Fibroblast of skin of left quadriceps (primary cell): ENCODE measurements around the gene TBX2.
"Not testable (repeated sequence)": the region's sequence is repeated elsewhere in the genome, so short reads cannot be mapped to it uniquely, and the experiment has no call there.

ENCODE experiments used
- DNase-seq, 2 experiments: peaks; one replicate each; pipeline ENCODE4 v3.0.0-alpha.2; 2013; ENCODE audit warnings: low read depth in 2 of 2

The TBX2 gene

DNA sequence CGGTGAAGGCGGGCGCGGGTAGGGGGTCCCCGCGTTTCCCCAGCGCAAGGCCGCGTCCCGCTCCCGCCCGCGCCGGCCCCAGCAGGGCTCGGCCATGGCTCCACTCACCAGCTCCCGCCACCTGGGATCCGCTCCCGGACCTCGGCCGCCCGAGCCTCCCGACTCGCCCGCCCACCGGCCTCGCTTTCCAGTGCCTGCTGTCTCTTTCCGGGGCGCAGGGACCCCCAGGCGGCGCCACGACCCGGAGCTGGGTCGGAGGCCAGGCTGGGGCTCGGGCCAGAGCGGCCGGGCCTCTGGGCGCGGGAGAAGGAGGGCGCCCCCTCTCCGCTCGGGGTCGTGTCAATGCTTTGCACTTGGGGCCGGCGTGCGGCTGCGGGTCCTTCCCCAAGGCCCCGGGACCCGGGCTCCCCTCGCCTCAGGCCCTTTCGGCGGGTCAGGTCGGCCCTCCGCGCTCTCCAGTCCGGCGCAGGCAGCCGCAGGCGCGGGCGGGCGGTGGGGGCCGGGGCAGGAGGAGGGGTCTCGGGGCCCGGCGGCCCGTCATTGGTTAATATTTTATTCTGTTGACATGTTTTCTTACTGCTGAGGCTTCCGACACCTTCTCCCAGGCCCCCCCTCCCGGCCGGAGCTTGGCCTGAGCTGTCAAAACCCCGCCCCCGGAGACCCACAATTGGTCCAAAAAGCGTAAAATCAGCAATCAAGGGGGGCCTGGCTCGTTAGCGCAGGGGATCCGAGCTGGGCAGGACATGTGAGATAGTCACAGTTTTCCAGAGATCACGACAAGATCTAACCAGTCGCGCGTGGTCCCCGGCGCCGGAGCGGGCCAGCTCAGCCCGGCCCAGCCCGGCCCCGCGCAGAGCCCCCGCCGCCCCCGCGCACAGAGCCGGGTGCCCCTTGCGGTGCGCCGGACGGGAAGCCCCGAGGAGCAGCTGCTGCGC is at the start of gene TBX2:
TBX2 (plus strand) TSS at position 713 of the 935 bp plus-strand sequence. CDS start 334 bp downstream, outside the sequence.
- peak in 1 of 2 experiments; percentile 46 for DNase-seq

DNA sequence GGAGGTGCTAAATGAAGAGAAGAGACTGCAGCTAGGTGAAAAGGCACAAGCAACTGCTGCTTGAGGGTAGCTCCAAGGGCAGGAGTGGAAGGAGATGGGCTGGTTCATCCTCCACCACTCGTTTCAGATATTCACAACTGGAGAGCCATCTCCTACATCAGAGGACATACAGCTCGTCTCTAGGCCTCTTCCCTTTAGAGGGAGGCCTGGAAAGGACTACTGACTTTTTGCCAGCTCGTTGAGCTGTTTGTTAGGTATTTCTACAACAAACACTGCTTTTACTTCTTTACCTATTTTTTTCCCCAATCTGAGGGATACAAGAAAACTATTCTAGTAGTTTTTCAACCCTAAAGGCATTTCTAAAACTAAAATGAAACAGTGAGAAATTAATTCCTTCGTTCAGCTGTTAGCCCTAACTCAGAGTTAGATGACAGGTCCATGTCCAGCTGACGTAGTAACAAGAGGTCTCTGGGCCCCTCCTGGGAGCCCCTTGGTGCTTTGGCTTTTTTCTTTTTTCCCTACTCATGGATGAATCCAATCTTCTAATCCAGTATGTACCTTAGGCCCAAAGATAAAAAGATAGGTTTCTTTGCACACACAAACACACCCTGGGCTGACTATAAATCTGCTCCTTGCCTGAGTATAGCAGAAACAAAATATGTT is 47.8 kb upstream of the TBX2 start:
- DNase-seq: no peak

DNA sequence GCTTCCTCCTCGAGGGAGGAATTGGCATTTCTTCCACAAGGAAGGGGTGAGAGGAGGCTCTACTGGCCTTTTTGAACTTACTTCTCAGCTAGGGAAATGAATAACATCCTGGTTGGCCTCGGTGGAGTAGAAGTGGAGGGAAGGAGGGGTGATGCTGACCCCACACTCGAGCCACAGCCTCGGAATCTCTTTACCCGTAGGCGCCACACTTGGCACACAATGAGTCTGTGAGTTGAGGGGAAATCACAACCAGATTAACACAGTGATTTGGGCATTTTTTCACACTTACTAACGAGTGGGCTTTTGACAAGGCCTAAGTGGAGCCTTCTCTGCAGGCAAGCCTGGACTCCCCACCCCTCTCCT is 47.3 kb upstream of the TBX2 start:
- no peak for DNase-seq

DNA sequence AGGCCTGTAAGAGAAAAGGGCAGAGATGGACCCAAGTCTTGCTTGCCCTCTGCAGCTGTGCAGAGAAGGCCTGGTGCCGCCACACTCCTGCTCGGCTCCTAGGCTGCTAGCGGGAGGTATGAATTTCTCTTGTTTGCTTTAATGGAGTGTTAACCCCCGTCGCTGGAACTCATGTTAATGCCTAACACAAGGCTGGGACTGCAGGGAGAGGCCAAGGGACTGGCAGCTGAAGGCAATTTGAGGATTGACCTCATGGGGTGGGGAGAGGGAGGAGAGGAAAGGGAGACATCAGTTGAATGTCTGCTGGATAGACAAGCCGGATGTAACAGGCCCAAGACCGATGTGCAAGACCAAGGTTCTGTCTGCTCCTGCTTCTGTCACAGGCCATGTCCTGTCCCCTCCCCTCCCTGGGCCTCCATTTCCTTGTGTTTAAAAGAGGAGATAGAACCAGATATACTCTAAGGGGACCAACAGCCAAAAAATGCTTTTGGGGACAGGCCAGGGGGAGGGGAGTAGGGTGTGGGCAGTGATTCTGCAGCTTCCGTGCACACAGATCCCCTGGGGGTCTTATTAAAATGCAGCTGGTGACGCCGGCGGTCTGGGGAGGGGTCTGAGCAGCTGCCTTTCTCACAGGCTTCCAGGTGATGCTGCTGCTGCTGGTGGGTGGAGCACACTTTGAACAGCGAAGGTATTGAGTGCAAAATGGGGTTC is 46.7 kb upstream of the TBX2 start:
- DNase-seq: no peak

DNA sequence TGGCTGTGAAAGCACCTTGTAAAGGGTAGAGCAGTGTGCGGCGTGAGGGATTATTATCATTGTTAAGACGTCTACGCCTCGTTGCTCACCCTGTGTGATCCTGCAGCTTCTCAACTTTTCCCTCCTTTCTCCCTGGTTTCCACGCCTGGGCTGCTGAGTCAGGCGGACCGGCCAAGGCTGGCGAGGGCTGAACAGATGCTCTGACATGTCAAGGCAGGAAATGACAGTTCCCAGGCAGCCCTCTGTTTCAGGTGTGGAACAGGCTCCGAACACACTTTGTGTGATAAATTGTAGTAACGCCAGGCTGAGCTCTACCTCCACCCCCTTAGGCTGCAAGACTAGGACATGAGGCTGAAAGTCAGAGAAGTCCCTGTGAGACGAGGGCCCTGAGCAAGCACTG is 46.0 kb upstream of the TBX2 start:
- no peak for DNase-seq

DNA sequence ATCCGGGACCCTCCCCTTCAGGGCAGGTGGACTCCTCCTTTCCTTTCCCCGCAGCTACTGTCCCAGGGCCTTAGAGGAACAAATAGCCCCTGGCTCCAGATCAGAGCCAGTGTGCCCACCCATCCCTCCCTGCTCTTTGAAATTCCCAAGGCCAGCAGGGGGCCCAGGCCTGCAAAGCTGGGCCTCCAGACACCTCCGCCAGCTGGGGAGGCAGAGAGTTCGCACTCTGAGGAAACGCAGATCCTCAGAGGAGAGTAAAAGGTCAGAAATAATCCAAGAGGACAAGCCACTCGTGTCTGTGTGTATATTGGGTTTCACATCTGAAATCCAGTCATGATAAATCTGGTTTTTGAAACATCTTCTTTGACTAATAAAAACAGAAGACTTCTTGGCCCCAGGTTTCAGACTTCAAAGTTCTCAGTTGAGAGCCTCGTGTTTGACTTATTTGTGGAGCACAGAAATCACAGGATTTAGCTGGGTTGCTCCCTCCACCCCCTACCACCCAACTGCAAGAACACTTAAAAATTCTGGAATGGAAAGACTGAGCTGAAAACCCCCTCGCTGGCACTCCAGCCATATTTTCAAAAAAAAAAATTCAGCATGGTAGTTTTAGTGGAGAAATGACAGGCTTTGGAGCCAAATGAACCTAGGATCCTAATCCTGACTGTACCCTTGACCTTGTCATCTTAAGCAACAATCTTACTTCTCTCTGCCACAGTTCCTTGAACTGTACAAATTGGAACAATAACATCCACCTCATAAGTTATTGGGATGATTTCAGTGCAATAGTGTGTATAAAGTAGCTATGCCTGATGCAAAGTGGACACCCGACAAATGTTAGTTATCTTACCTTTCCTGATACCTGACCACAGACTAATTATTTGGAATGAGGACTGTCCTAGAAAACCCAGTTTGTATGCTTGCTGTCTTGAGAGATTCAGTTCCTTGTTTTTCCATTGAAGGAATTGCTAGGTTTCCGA is 44.5 kb upstream of the TBX2 start:
- DNase-seq: no peak

DNA sequence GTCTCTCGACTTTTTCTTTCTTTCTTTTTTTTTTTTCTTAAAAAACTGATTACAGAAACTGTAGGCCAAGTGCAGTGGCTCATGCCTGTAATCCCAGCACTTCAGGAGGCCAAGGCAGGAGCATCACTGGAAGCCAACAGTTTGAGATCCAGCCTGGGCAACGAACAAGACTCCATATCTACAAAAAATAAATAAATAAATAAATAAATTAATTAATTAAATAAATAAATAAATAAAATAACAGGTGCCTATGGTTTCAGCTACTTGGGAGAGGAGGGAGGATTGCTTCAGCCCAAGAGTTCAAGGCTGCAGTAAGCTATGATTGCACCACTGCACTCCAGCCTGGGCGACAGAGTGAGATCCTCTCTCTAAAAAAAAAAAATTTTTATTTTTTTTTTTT is 42.6 kb upstream of the TBX2 start:
- DNase-seq: not testable (repeated sequence)

DNA sequence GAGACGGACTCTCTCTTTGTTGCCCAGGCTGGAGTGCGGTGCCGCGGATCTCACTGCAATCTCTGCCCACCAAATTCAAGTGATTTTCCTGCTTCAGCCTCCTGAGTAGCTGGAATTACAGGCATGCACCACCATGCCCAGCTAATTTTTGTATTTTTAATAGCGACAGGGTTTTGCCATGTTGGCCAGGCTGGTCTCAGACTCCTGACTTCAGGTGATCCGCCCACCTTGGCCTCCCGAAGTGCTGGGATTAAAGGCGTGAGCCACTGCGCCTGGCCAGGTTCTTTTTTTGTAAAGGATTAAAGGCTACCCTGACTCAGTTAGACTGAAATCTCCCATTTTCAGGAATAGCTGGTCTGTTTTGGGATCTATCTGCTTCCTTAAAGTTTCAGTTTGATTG is 40.1 kb upstream of the TBX2 start:
- not testable (repeated sequence) for DNase-seq

DNA sequence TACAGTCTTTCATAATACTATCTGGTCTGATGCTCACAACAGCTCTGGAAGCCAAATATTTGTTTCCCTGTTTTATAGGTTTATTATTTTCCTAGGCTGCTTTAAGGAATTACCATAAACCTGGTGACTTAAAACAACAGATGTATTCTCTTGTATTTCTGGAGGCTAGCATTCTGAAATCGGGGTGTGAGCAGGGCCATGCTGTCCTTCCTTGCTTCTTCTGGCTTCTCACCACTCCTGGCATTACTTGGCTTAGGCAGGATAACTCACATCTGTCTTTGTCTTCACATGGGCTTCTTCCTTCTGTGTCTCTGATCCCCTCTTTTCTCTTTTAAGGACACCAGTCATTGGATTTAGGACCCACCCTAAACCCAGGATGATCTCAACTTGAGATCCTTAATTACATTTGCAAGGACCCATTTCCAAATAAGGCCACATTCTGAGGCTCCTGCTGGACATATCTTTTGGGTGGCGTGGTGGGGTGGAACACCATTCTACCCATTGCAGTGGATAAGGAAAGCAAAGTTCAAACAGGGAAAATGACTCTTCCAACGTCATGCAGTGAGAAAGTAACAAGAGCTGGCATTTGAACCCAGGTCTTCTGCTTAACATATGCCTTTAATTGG is 39.2 kb upstream of the TBX2 start:
- DNase-seq: no peak

DNA sequence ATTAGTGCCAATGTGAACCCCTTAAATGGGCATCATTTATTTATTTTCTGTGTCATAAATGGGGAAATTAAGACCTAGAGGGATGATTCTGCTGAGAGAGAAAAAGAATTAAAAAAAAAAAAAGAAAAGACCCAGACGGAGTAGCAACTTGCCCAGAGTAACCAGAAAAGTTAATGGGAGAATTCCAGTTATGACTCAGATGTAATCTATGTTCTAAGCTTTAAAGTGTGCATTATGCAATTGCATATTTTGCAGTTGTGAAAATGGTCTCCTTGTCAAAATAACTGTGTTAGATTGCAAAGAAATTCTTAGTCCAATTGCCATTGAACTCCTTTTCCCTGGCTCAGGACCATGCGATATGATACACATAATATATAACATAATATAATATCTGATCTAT is 38.6 kb upstream of the TBX2 start:
- peak; percentile 72 to 75 for DNase-seq

DNA sequence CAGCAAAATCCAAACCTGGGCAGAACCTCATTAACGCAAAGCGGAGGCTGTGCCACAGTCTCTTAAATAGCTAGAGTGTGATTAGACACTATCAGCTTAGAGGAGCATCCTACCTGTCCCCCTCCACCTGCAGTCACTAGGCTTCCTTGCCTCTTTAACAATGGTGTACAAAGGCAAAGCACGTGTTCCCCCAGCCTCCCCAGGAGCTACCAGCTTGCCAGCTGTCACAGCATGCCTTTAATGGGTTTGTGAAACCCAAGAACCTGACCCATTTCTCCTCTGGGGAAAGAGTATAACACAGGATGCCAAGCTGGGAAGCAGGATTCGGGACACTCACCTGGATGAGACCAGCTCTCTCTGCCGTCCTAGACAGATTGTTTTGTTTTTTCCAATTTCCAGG is 37.2 kb upstream of the TBX2 start:
- no peak for DNase-seq

DNA sequence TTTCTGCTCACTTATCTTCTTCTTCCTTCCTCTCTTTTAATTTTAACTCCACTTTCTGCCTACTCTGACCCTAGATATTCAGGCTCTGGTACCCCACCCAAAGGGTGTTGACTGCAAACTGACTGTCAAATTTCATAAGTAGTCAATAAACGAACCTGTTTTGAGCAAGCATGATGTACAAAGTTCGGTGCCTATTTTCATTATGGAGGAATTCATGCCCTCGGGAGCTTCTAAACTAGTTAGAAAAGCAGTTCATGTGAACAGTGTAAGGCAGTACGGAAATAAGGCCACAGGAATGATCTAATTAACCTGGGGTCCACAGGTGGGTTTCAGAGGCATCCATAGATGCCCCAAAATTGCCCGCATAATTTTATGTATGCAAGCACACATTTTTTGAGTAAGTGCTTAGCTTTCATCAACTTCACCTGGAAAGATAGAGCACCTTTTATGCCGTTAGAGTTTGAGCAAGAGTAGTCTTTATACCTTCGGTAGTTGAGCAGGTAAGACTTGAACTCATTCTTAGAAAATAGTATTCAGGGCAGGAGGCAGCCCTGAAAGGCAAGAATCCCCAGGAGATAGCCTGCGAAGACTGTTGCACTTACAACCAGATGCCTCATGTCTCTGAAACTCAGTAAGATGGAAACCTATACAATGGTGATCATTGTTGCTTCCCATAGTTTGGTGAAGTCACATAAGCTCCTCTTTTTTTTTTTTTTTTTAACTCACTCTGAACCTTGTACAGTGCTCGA is 36.6 kb upstream of the TBX2 start:
- DNase-seq: no peak

DNA sequence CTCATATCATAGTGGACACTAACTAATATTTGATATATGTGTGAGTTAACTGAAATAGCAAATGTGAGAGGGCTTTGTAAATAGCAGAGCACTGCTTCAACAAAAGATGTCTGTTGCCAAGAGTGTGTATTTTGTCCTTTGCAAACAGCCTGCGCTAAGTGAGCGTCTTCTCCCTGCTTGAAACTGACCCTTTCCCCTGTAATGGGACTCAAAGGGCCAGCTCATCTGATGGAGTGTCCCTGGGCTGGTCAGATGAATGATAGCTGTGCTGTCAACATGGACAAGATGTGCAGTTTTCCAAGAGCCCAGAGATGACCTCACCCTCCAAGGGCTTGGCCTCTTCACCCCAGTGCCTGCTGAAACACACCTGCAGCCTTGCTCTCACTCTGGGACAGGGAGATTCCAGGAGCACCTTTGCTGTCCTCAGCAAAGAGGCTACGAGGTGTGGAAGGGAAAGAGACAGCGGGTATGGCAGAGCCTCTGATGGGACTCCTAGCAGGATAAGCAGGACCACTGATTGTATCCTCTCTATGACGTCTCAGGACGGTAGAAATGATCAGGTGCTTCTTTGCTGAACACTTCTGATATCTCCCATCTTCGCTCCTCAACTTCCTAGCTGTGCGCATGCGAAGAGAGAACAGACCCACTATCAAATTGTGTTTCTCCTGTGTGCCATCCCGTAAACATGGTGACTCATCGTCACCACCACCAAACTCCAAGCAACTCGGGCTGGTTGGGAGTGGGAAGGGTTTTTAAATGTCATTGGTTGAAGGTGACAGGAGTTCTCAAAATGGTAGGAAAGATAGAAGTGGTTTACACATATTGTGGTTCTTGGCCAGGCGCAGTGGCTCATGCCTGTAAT is 35.8 kb upstream of the TBX2 start:
- no peak for DNase-seq

DNA sequence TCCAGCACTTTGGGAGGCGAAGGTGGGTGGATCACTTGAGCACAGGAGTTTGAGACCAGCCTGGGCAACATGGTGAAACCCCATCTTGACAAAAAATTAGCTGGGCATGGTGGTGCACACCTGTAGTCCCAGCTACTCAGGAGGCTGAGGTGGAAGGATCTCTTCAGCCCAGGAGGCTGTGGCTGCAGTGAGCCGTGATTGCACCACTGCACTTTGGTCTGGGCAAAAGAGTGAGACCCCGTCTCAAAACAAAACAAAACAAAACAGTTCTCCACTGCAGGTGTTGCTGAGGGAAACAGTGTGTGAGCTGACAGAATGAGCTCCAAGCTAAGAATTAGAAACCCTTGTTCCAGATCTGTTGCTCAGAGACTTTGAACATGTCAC is 35.2 kb upstream of the TBX2 start:
- DNase-seq: no peak

DNA sequence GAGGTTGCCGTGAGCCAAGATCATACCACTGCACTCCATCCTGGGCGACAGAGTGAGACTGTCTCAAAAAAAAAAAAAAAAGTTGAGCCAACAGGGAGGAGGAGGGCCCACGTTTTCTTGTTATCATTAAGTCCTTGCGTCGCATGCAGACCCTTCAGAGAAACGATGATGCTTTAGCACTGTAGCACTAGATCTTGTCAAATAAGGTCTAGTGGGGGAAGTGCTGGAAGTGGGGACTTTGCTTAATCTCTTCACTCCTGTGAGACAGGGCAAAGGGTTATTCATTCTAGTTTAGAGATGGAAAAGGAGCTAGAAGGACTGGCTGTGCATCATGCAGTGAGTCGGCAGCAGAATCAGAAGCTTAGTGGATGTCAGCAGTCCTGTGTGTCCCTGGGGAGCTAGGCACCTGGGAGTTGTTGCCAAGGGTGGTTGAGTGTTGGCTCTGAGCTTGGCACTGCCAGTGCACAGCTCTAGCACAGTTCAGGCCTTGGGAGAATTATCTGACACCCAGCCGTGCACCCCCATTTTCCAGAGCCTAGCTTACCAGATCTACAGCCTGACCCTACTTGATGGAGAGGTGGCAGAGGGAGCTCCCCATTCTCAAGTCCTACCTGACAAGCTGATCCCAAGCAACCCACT is 33.4 kb upstream of the TBX2 start:
- DNase-seq: no peak

DNA sequence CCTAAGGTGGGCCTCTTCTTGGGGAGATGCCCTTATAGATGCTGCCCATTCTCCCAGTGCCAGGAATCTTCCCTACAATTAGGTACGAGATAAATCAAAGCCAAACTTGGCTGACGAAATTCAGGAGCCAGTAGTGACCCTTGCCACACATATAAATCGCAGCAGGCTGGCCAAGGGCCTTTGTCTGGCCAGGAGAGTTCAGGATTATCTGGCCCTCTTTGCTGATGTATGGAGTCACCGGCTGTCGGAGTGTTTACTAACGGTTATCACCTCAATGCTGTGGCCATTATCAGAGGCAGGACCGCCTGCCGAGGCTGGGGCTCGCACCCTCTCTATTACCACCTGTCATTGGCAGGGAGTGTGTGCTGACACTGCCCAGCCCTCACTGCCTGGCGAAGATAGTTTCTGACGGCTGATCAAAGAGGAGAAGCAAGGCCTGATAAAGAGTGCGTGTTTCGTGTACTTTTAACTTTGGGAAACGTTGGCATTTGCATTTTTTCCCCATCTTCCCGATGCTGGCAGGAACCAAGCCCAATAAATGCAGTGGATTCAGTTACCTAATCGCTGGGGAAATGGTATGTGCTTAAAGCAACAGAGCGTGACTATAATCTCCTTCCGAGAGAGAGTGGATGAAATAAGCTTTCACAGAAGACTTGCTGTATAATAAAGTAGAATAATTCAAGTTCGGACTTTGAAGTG is 32.8 kb upstream of the TBX2 start:
- no peak for DNase-seq

DNA sequence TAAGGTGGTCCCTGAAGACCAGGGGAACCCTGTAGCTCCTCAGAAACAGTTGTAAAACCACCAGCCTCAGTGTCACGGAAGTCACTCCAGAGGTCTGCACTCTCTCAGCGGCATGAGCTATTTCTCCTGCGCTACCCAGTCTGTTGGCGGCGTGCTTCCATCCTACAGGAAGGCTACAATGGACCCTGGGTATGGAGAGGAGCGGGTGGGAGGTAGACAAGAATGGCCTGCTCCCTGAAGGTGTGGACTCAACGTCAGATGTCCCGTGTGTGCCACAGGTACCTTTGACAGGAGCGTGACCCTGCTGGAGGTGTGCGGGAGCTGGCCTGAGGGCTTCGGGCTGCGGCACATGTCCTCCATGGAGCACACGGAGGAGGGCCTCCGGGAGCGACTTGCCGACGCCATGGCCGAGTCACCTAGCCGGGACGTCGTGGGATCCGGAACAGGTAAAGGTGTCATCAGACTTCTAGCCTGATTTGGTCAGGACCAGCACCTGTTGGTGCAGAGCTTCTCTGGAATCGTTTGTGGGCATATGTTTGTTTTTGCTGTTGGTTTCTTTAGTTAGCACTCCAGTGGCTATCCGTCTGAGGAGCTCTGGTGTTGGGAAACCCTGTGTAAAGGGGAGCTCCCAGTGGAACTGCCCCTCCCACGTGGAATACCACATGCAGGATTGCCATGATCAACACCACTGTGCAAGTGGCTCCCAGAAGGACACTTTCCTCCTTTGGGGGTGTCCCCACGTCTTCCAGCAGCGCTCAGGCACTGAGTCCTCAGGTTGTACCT is 31.4 kb upstream of the TBX2 start:
- DNase-seq: no peak
